ENCODE measurements around the gene FUZ. TPM values are rescaled to one million over a fixed set of nuclear protein-coding genes. Genes with fewer than 3 reads are reported as not detected.

Gene FUZ
- total and polyA plus RNA-seq, 2 of the 8 experiments (the other 6 are each of a cell fraction or from before 2014, with no cell fraction given) = 28.4 to 33.9 TPM

DNA sequence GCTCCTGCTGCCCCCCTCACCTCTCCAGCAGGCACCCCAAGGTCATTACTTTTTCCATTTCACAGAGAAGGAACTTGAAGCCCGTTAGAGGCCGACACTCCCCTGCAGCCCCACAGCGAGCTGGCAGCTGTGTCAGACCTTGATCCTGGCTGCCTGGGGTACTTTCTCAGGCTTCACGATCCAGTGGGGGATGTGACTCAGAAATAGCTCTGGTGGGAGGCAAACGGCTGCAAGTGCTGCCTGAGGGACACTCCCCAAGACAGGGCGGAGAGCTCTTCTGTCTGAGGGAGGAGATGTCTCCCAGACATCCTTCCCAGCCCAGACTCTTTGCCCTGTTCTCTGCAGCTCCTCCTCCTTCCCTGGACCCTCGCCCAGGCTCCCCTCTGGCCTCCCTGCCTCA, 54.8 kb downstream of the FUZ start (continued):
- TF ChIP-seq GABPA (IDR thresholded peaks at IDR 0.05; ENCODE audit: borderline replicate concordance, insufficient read depth, low read length) = no peak
- no peak for TF ChIP-seq ASH2L (IDR thresholded peaks at IDR 0.05; ENCODE audit: low read length)
- no peak for TF ChIP-seq JUND (IDR thresholded peaks at IDR 0.05; ENCODE audit: low read length)
- TF ChIP-seq, protein P1, sequence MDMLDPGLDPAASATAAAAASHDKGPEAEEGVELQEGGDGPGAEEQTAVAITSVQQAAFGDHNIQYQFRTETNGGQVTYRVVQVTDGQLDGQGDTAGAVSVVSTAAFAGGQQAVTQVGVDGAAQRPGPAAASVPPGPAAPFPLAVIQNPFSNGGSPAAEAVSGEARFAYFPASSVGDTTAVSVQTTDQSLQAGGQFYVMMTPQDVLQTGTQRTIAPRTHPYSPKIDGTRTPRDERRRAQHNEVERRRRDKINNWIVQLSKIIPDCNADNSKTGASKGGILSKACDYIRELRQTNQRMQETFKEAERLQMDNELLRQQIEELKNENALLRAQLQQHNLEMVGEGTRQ (IDR thresholded peaks at IDR 0.05; ENCODE audit: low read length) = no peak
- no peak for TF ChIP-seq SIRT6 (IDR thresholded peaks at IDR 0.05; ENCODE audit: low read length)
- TF ChIP-seq TBP (IDR thresholded peaks at IDR 0.05; ENCODE audit: low read depth, low read length) = no peak
- no peak for TF ChIP-seq RBBP5 (IDR thresholded peaks at IDR 0.05; ENCODE audit: borderline replicate concordance, low read depth, low read length)
- no peak for TF ChIP-seq EZH2 (IDR thresholded peaks at IDR 0.05; ENCODE audit: low read depth, low read length, severe bottlenecking)

Small RNAs within 50 kb of the gene (microRNA-seq; reads per million reads assigned to microRNA genes)
- gene MIR4749 (ENCODE audit: borderline microRNAs expressed in 2 of 2, borderline number of aligned reads in 2 of 2, borderline replicate concordance in 1 of 2) (0.46 to 1.4 reads per million in 2 experiments), gene MIR6799 (ENCODE audit: borderline microRNAs expressed in 2 of 2, borderline number of aligned reads in 2 of 2, borderline replicate concordance in 1 of 2) (0.41 to 0.46 reads per million in 2 experiments), gene MIR6800 (ENCODE audit: borderline microRNAs expressed in 2 of 2, borderline number of aligned reads in 2 of 2, borderline replicate concordance in 1 of 2) (0 to 0.61 reads per million in 2 experiments)

Small RNAs within 50 kb of the gene (small RNA-seq; reads per million reads assigned to genes)
- 1.2 reads per million for gene MIR4749 (ENCODE audit: insufficient read depth)
- gene MIR6799 (ENCODE audit: insufficient read depth) = 0.86 reads per million
- not detected for gene RNU6-841P (ENCODE audit: insufficient read depth)

Other genes with a start within 250 kb of the FUZ start
- 85.1 and 93.8 TPM in 2 replicates for gene NOSIP, start 232.7 kb downstream of the FUZ start, total RNA-seq (2021; fragmentation: NEBNext Ultra II Directional; extraction: Animal tissue kit (Norgen Biotek cat#: 25700))
- 192 and 254 TPM in 2 replicates for gene NOSIP, start 232.7 kb downstream of the FUZ start, polyA plus RNA-seq (2011; rRNA removed)
- gene PRRG2, start 232.0 kb downstream of the FUZ start, total RNA-seq (2021; fragmentation: NEBNext Ultra II Directional; extraction: Animal tissue kit (Norgen Biotek cat#: 25700)) = 4.1 and 5.7 TPM in 2 replicates
- gene PRRG2, start 232.0 kb downstream of the FUZ start, polyA plus RNA-seq (2011; rRNA removed) = 5.6 and 6.3 TPM in 2 replicates
- gene PRR12, start 222.1 kb downstream of the FUZ start, total RNA-seq (2021; fragmentation: NEBNext Ultra II Directional; extraction: Animal tissue kit (Norgen Biotek cat#: 25700)) = 59.4 and 63.8 TPM in 2 replicates
- 2.5 and 4.6 TPM in 2 replicates for gene PRR12, start 222.1 kb downstream of the FUZ start, polyA plus RNA-seq (2011; rRNA removed)
- gene RRAS, start 173.1 kb downstream of the FUZ start, total RNA-seq (2021; fragmentation: NEBNext Ultra II Directional; extraction: Animal tissue kit (Norgen Biotek cat#: 25700)) = 16.9 and 17.7 TPM in 2 replicates
- 49.1 and 62.9 TPM in 2 replicates for gene RRAS, start 173.1 kb downstream of the FUZ start, polyA plus RNA-seq (2011; rRNA removed)
- 81.7 and 93.3 TPM in 2 replicates for gene SCAF1, start 171.1 kb downstream of the FUZ start, total RNA-seq (2021; fragmentation: NEBNext Ultra II Directional; extraction: Animal tissue kit (Norgen Biotek cat#: 25700))
- 9.7 and 21.4 TPM in 2 replicates for gene SCAF1, start 171.1 kb downstream of the FUZ start, polyA plus RNA-seq (2011; rRNA removed)
- gene IRF3, start 147.4 kb downstream of the FUZ start, total RNA-seq (2021; fragmentation: NEBNext Ultra II Directional; extraction: Animal tissue kit (Norgen Biotek cat#: 25700)) = 114 and 115 TPM in 2 replicates
- 103 and 185 TPM in 2 replicates for gene IRF3, start 147.4 kb downstream of the FUZ start, polyA plus RNA-seq (2011; rRNA removed)
- gene BCL2L12, start 147.4 kb downstream of the FUZ start, total RNA-seq (2021; fragmentation: NEBNext Ultra II Directional; extraction: Animal tissue kit (Norgen Biotek cat#: 25700)) = 126 and 133 TPM in 2 replicates
- gene BCL2L12, start 147.4 kb downstream of the FUZ start, polyA plus RNA-seq (2011; rRNA removed) = 209 and 280 TPM in 2 replicates
- 561 and 579 TPM in 2 replicates for gene PRMT1, start 136.0 kb downstream of the FUZ start, total RNA-seq (2021; fragmentation: NEBNext Ultra II Directional; extraction: Animal tissue kit (Norgen Biotek cat#: 25700))
- gene PRMT1, start 136.0 kb downstream of the FUZ start, polyA plus RNA-seq (2011; rRNA removed) = 1,215 and 1,548 TPM in 2 replicates
- 2.6 and 4.3 TPM in 2 replicates for gene ADM5, start 123.7 kb downstream of the FUZ start, total RNA-seq (2021; fragmentation: NEBNext Ultra II Directional; extraction: Animal tissue kit (Norgen Biotek cat#: 25700))
- gene ADM5, start 123.7 kb downstream of the FUZ start, polyA plus RNA-seq (2011; rRNA removed) = 2.5 and 5.4 TPM in 2 replicates
- gene CPT1C, start 122.2 kb downstream of the FUZ start, total RNA-seq (2021; fragmentation: NEBNext Ultra II Directional; extraction: Animal tissue kit (Norgen Biotek cat#: 25700)) = 91.8 and 98.3 TPM in 2 replicates
- gene CPT1C, start 122.2 kb downstream of the FUZ start, polyA plus RNA-seq (2011; rRNA removed) = 79.6 and 122 TPM in 2 replicates
- gene TSKS, start 50.0 kb downstream of the FUZ start, total RNA-seq (2021; fragmentation: NEBNext Ultra II Directional; extraction: Animal tissue kit (Norgen Biotek cat#: 25700)) = not detected in 2 replicates
- 0.21 and 0.24 TPM in 2 replicates for gene TSKS, start 50.0 kb downstream of the FUZ start, polyA plus RNA-seq (2011; rRNA removed)
- 105 and 109 TPM in 2 replicates for gene AP2A1, start 46.3 kb downstream of the FUZ start, total RNA-seq (2021; fragmentation: NEBNext Ultra II Directional; extraction: Animal tissue kit (Norgen Biotek cat#: 25700))
- gene AP2A1, start 46.3 kb downstream of the FUZ start, polyA plus RNA-seq (2011; rRNA removed) = 106 and 157 TPM in 2 replicates
- gene MED25, start 5.0 kb upstream of the FUZ start, total RNA-seq (2021; fragmentation: NEBNext Ultra II Directional; extraction: Animal tissue kit (Norgen Biotek cat#: 25700)) = 71.4 and 73.9 TPM in 2 replicates
- gene MED25, start 5.0 kb upstream of the FUZ start, polyA plus RNA-seq (2011; rRNA removed) = 21.6 and 40.4 TPM in 2 replicates
- gene PTOV1, start 37.9 kb upstream of the FUZ start, total RNA-seq (2021; fragmentation: NEBNext Ultra II Directional; extraction: Animal tissue kit (Norgen Biotek cat#: 25700)) = 251 and 261 TPM in 2 replicates
- 147 and 213 TPM in 2 replicates for gene PTOV1, start 37.9 kb upstream of the FUZ start, polyA plus RNA-seq (2011; rRNA removed)
- 105 TPM in 2 replicates for gene PNKP, start 54.3 kb upstream of the FUZ start, total RNA-seq (2021; fragmentation: NEBNext Ultra II Directional; extraction: Animal tissue kit (Norgen Biotek cat#: 25700))
- gene PNKP, start 54.3 kb upstream of the FUZ start, polyA plus RNA-seq (2011; rRNA removed) = 45.8 and 66.5 TPM in 2 replicates
- gene AKT1S1, start 64.1 kb upstream of the FUZ start, total RNA-seq (2021; fragmentation: NEBNext Ultra II Directional; extraction: Animal tissue kit (Norgen Biotek cat#: 25700)) = 45.9 and 46.7 TPM in 2 replicates
- 40.7 and 73.3 TPM in 2 replicates for gene AKT1S1, start 64.1 kb upstream of the FUZ start, polyA plus RNA-seq (2011; rRNA removed)
- 44.9 and 47.6 TPM in 2 replicates for gene TBC1D17, start 64.4 kb upstream of the FUZ start, total RNA-seq (2021; fragmentation: NEBNext Ultra II Directional; extraction: Animal tissue kit (Norgen Biotek cat#: 25700))
- gene TBC1D17, start 64.4 kb upstream of the FUZ start, polyA plus RNA-seq (2011; rRNA removed) = 30.3 and 53.7 TPM in 2 replicates
- 0.67 and 0.76 TPM in 2 replicates for gene IL4I1, start 83.6 kb upstream of the FUZ start, total RNA-seq (2021; fragmentation: NEBNext Ultra II Directional; extraction: Animal tissue kit (Norgen Biotek cat#: 25700))
- 0.30 and 0.41 TPM in 2 replicates for gene IL4I1, start 83.6 kb upstream of the FUZ start, polyA plus RNA-seq (2011; rRNA removed)
- gene ATF5, start 115.9 kb upstream of the FUZ start, total RNA-seq (2021; fragmentation: NEBNext Ultra II Directional; extraction: Animal tissue kit (Norgen Biotek cat#: 25700)) = 13.1 TPM in 2 replicates
- gene ATF5, start 115.9 kb upstream of the FUZ start, polyA plus RNA-seq (2011; rRNA removed) = 6.2 and 25.0 TPM in 2 replicates
- gene NUP62, start 116.2 kb upstream of the FUZ start, total RNA-seq (2021; fragmentation: NEBNext Ultra II Directional; extraction: Animal tissue kit (Norgen Biotek cat#: 25700)) = 106 and 107 TPM in 2 replicates
- gene NUP62, start 116.2 kb upstream of the FUZ start, polyA plus RNA-seq (2011; rRNA removed) = 50.0 and 60.0 TPM in 2 replicates
- gene SIGLEC11, start 147.9 kb upstream of the FUZ start, total RNA-seq (2021; fragmentation: NEBNext Ultra II Directional; extraction: Animal tissue kit (Norgen Biotek cat#: 25700)) = not detected in 2 replicates
- 0.14 and 0.18 TPM in 2 replicates for gene SIGLEC11, start 147.9 kb upstream of the FUZ start, polyA plus RNA-seq (2011; rRNA removed)
- gene VRK3, start 212.1 kb upstream of the FUZ start, total RNA-seq (2021; fragmentation: NEBNext Ultra II Directional; extraction: Animal tissue kit (Norgen Biotek cat#: 25700)) = 34.5 and 36.1 TPM in 2 replicates
- gene VRK3, start 212.1 kb upstream of the FUZ start, polyA plus RNA-seq (2011; rRNA removed) = 18.4 and 21.3 TPM in 2 replicates
- 11.0 and 11.7 TPM in 2 replicates for gene ZNF473, start 212.7 kb upstream of the FUZ start, total RNA-seq (2021; fragmentation: NEBNext Ultra II Directional; extraction: Animal tissue kit (Norgen Biotek cat#: 25700))
- 5.2 and 5.8 TPM in 2 replicates for gene ZNF473, start 212.7 kb upstream of the FUZ start, polyA plus RNA-seq (2011; rRNA removed)

Measured in H1 (cell line).